Fibroblast of skin of left biceps (primary cell): Measurements from ENCODE around the gene DOCK4.

Experiments
- DNase-seq, 2 experiments: peaks; one replicate each; pipeline ENCODE4 v3.0.0-alpha.2; 2013; ENCODE audit warnings: low read depth in 2 of 2

DOCK4 gene

GRCh38 chr7:112192236-112193154 lies 13.7 kb downstream of the DOCK4 start:
- no peak for DNase-seq

GRCh38 chr7:112190120-112190519 lies 16.1 kb downstream of the DOCK4 start:
- no peak for DNase-seq

GRCh38 chr7:112189691-112190090 lies 16.5 kb downstream of the DOCK4 start:
- no peak for DNase-seq

GRCh38 chr7:112188257-112188656 lies 17.9 kb downstream of the DOCK4 start:
- no peak for DNase-seq

GRCh38 chr7:112186300-112186699 lies 19.9 kb downstream of the DOCK4 start:
- DNase-seq = no peak

GRCh38 chr7:112185005-112185834 lies 21.0 kb downstream of the DOCK4 start:
- DNase-seq = no peak

- no peak for DNase-seq
These were observed 21.7 kb downstream of the DOCK4 start for GRCh38 chr7:112184455-112184854.

- DNase-seq = no peak
These were observed 22.9 kb downstream of the DOCK4 start for GRCh38 chr7:112183266-112183665.

- no peak for DNase-seq
These were observed 23.4 kb downstream of the DOCK4 start for GRCh38 chr7:112182749-112183148.

- no peak for DNase-seq
These were observed 26.0 kb downstream of the DOCK4 start for GRCh38 chr7:112180223-112180622.

GRCh38 chr7:112176693-112177415 lies 29.3 kb downstream of the DOCK4 start:
- DNase-seq = no peak

GRCh38 chr7:112176241-112176640 lies 30.0 kb downstream of the DOCK4 start:
- no peak for DNase-seq

GRCh38 chr7:112174192-112174591 lies 32.0 kb downstream of the DOCK4 start:
- DNase-seq = no peak

- DNase-seq = no peak
These were observed 32.7 kb downstream of the DOCK4 start for GRCh38 chr7:112173568-112173905.

- DNase-seq = no peak
These were observed 33.2 kb downstream of the DOCK4 start for GRCh38 chr7:112172870-112173567.

GRCh38 chr7:112171673-112172072 lies 34.5 kb downstream of the DOCK4 start:
- DNase-seq = no peak

- DNase-seq = no peak
These were observed 37.3 kb downstream of the DOCK4 start for GRCh38 chr7:112168915-112169314.

GRCh38 chr7:112167147-112167546 lies 39.1 kb downstream of the DOCK4 start:
- DNase-seq = no peak

- no peak for DNase-seq
These were observed 43.3 kb downstream of the DOCK4 start for GRCh38 chr7:112162784-112163506.

GRCh38 chr7:112162142-112162766 lies 43.9 kb downstream of the DOCK4 start:
- DNase-seq = no peak
